Midbrain (tissue), 1 donor: ENCODE data around the gene PRR15L.
"Not testable (repeated sequence)": the region's sequence is repeated elsewhere in the genome, so short reads cannot be mapped to it uniquely, and the experiment has no call there.

ENCODE experiments used
- DNase-seq: peaks from one replicate; lab custom pipeline; 2025; lab: John Stamatoyannopoulos, UW

Gene PRR15L

DNA sequence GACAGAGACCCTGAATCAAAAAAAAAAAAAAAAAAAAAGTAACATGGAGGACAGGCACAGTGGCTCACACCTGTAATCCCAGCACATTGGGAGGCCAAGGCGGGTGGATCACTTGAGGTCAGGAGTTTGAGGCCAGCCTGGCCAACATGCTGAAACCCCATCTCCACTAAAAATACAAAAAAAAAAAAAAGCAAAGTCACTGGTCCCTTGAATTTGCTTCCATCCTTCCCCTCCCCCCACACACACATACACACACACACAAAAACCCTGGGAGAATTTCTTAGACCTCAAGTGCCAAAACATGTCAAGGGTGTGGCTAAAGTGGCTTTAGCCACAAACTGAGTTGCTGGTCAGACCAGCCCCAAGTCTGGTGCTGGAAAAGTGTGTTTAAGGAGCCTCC lies 30.8 kb upstream of the PRR15L start:
- not testable (repeated sequence) for DNase-seq

DNA sequence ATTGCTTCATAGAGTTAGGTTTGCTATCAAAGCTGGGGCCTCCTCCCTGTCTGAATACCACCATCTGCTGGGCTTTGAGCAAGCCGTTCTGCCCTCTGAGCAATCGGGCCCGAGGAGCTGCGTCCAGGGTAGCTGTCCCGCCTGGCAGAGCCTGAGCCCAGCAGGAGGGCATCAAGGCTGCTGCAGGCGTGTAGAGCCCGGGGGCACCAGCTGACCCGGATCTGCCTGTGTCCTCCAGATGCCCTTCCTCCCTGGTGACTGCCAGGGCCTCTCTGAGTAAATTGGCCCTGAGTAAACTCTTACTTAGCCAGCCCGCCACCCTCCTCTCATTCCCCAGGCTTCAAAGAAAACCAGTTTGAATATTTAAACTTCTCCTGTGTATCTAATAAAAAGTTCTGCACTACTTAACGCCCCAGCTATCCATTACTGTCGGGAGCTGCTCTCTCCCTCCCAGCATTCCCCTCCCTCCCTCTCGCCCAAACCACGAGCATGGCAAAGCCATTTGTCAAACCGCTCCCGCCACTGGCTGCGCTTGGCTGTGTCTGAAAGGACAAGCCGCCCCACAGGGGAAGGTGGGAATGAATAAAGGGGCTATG lies 29.7 kb upstream of the PRR15L start:
- no peak for DNase-seq

DNA sequence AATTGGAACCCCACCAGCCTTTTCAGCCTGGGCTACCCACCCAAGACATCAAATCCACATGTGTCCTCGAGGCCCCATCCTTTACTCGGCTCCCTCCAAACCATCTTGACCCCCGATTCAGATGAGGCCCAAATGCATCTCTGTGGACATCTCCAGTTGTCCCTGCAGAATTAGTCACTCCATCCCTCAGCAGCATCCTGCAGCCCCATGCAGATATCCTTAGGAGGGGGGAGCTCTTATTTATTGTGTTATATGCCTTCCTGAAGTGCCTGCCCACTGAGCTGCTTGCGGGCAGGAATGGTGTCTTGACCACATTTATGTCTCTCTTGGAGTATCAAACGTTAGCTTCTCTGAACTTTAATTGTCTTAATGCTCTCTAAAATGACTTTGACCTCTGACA lies 28.8 kb upstream of the PRR15L start:
- DNase-seq = no peak

DNA sequence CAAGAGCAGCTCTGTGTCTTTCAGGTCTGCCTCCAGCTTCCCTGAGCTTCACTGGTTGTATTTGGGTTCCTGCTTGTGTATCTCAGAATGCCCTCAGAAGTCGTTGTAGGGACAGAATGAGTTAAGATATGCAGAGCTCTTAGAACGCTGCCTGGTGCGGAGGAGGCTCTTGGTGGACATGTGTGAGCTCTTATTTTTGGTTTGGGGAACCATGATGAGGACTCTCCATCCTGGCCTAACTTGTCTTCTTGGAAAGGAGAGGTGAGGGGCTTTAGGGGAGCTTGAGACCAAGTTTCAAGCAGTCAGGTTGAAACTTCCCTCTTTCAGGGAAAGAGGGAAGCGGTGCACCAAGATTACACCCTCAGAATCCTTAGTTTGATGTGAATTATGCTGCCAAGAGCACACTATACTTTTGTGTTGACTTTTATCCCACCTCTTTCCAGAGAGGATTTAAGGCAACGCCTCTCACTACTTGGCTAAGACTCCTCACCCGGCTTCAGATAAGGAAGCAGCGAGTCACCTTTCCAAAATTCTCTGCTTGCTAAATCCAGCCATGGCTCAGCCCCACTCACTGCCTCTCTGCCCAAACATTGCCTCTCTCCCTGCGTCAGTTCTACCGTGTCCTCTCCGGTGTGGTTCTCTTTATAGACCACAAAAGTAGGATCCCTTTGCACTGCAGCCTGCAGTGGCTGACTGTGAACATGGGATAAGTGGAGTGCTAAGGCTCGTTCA lies 26.0 kb upstream of the PRR15L start:
- no peak for DNase-seq

DNA sequence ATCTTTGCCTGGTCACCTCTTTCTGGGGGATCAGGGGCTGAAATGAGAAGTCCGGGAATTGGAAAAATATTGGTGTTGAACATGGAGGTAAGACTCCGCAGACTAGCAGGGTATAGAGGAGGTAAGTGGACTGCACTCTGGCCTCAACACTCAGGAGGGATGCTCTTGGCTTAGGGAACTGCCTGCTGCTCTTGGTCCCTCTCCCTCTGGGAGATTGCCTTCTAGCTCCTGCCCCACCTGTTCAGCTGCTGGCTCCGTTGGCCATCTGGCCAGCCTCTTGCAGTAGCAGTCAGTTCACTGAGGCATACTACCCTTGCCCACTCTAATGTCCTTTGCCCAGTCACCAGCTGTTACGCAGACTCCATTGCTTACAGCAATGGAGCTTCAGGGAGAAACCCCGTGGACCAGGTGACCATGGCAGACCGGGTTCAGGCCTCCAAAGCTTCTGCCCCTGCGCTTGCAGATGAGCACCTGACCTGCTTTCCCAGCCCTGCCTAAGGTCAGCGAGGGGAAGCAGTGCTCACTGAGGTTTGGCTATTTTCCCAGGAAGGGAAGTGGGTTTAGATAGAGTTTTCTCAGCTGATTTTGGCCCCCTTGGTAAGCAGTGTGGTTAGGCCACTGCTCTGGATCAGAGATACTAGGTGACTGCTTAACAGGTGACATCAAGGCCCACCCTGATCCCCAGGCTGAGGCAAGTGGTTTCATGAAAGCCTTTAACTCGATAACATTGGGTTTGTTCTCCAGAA lies 25.1 kb upstream of the PRR15L start:
- no peak for DNase-seq

DNA sequence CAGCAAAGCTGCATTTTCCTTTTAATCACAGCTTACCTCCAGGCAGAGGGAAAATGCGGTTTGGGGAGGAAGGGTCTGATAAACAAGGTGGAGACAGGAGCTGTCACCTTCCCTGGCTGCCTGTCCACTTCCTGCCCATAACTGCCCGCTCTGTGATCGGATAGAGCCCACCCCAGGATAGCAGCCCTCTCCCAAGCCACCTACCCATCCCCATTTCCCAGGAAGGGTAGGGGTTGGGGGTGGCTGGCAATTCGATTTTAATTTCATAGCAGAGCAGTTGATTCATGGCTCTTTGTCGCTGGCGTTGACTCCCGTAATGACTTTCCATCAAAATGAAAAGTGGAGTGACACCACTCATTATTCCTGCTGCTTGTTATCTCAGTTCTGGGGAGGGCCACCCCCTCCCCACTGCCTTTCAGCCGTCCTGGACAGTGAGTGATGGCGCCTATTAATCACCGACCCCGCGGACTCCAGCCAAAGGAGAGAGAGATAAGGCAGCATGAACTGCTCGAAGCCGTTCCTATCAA lies 24.5 kb upstream of the PRR15L start:
- no peak for DNase-seq

DNA sequence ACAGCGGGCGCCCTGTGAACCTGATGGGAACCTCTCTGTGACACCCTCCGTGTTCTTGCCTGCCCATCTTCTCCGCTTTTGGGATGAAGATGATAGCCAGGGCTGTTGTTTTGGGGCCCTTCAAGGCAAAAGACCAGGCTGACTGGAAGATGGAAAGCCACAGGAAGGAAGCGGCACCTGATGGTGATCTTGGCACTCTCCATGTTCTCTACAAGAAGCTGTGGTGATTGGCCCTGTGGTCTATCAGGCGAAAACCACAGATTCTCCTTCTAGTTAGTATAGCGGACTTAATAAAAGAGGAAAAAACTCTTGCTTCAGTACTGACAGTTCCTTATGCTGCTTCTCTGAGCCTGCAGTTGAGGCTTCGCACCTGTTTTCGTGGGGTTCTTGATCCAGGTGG lies 23.8 kb upstream of the PRR15L start:
- no peak for DNase-seq

DNA sequence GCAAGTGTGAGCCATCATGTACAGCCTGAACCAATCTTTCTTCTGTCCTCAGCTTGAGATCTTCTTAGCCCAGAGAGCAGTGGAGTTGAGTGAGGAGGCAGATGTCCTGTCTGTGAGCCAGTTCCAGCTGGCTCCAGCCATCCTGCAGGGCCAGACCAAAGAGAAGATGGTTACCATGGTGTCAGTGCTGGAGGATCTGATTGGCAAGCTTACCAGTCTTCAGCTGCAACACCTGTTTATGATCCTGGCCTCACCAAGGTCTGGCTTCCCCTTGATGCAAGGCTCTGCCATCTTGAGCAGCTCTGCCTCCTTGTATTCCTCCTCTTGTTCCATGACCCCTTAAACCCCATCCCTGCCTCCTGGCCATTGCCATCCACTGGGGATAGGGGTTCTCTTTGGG lies 22.9 kb upstream of the PRR15L start:
- DNase-seq = no peak

DNA sequence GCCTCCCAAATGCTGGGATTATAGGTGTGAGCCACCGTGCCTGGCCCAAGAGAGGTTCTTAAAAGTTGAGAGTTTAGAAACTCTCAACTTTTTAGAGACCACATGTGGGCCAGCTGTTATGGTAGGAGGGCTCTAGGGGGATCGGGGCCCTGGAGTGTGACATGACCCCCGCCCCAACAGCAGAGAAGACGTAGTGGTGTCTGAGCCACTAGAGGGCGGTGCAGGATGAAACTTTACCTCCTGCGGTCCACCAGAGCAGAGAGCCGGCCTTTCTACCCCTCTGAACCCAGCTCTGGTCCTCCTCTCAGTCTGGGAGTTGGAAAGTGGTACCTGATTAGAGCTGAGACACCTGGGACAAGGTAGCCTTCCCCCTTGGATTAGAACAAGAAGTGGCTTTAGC lies 20.6 kb upstream of the PRR15L start:
- DNase-seq = peak; percentile 60

DNA sequence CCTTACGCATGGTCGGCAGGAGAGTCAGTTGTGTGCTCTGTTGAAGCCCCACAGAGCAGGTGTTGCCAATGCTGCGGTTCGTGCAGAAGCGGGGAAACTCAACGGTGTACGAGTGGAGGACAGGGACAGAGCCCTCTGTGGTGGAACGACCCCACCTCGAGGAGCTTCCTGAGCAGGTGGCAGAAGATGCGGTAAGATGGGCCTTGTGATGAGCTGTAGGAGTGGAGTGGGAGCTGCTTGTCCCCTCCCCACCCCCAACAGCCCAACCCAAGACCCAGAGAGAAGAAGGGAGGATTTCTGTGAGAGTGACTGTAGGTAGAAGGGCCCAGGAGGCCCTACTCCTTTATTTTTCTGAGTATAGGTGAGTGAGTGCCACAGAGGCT lies 18.1 kb upstream of the PRR15L start:
- no peak for DNase-seq

DNA sequence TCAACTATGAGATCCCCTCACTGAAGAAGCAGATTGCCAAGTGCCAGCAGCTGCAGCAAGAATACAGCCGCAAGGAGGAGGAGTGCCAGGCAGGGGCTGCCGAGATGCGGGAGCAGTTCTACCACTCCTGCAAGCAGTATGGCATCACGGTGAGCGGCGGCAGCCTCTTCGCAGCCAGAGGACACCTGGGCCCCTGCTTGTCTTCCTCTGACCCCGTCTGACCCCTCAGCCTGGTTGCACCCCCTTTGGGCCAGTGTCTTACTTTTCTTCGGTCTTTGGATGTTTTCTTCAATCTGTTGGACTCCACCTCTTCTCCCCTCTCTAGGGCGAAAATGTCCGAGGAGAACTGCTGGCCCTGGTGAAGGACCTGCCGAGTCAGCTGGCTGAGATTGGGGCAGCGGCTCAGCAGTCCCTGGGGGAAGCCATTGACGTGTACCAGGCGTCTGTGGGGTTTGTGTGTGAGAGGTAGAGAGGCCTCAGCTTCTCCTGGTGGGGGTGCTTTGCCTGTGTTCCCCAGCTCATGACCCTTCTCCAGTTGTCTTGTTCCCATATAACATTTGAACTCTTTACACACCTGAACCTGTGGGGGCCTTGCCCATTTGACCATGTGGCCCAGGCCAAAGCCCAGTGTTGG lies 17.6 kb upstream of the PRR15L start:
- no peak for DNase-seq

DNA sequence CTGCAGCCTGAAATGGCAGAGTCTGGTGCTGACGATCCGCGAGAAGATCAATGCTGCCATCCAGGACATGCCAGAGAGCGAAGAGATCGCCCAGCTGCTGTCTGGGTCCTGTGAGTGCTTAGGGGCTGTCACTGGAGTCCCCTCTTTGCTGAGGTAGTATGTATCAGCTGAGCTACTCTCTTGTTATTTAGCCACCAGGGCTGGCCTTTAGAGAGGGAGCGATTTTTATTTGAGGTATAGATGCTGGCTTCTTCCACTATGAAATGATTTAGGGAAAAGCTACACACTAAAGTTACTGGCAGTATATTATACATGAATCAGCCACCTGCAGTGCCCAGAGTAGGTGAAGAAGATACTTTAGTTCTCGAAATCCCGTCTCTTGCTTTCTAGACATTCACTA lies 15.9 kb upstream of the PRR15L start:
- no peak for DNase-seq

DNA sequence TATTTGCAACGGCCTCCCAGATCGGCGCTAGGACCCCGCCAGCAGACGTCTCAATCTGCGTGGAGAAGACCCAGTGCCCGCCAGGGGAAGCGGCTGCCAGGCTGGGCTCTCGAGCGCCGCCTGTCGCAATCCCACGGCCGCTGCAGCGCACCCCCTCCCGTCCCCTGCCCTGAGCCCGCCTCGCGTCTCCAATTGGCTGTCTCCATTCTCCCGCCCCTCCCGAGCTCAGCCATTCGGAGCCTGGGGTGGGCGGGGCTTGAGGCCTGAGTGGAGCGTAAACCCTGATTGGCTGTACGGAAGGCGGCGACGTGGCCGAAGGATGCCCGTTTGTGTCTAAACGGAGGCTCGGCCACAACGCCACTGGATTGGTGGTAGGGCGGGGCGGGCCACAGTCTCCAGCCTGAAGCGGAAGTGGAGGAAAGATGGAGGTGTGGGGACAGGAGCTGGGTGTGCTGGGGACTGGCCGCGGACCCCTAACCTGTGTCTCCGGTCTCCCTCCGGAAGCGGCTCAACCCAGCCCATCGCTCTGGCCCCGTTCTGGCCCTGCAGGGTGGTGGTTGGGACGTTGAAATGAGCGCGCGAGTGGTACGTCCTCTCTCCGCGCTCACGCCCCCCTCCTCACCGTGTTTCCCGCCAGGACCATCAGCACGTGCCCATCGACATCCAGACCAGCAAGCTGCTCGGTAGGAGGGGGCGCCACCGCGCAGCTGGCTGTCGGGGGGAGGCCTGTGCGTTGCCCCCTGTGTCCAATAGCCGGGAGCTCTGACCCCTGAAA lies 13.2 kb upstream of the PRR15L start, which contains the start of gene CDK5RAP3:
Gene CDK5RAP3 (plus strand): TSS at position 389 of the 775 bp plus-strand sequence. CDS start 34 bp downstream, at position 423.
- peak; percentile 99 for DNase-seq

DNA sequence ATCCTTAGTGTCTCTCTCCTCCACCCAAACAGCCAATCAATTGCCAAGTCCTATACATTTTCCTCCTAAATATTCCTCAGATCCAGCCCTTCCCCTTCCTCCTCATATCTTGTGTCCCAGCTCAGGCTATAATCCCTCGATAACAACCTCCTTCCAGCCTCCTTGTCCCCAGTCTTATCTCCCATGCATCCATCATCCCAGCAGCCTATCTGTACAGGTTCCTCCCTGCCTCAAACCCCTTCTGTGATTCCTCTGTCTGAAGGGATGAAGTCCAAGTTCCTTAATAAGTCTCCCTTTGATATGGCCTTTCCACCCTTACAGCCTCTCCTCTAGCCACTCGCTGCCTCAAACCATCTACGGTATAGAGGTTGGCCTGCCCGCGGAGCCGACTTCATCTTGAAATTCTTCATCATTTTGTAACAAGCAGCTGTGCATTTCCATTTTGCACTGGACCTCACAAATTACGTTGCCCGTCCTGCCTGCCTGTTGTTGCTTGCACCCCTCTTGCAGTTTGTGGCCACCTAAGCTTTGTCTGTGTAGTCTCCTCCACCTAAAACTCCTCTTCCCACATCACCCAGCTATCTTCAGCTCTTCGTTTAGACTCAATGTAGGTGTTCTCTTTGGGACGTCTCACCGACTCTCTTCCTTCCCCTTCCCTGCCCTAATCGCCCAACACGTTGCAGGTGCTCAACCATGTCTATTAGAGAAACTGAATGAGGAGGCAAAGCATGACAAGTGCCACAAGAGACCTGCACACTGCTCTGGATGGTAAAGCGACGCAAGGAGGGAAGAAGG lies 12.4 kb upstream of the PRR15L start:
- DNase-seq = no peak

DNA sequence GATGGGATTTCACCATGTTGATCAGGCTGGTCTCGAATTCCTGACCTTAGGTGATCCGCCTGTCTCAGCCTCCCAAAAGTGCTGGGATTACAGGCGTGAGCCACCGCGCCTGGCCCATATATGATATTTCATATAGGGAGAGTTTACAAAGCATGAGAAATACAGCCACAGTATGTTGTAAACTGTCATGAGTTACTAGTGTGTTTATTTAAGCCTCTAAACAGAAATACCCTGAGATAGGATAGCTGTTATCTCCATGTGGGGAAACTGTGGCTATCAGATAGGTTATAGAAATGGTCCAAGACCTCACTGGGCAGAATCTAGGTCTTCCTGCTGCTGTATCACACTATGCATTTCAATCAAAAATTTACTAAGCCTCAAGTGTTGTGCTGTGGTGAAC lies 11.2 kb upstream of the PRR15L start:
- DNase-seq = no peak

DNA sequence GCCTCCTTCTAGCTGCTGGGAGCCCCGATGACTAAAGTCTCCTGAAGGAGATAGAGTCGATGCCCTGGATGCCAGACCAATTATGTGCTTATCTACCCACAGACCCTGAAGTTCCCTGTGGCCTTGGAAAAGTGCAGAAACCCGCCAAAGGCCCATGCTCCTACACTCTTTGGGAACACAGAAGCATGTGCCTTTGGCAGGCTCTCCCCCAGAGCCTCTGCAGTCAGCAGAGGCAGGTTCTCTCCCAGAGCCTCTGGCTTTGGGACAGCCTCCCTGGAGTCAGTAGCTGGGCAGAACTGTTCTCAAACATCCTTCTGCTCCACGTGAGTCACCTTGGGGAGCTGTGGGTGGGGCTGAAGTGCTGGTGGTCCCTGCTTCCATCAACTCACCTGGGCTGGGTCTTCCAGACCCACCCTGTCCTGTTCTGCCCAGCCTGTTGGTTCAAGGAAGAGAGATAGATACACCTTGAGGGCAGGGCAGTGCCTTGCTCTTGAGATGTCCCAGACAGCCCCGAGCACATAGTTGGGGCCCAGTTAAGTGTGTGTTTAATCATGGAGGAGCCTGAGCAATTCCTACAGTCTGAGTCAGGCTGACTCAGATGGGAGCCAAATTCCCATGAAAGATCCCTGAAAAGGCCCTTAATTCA lies 10.0 kb upstream of the PRR15L start:
- no peak for DNase-seq

DNA sequence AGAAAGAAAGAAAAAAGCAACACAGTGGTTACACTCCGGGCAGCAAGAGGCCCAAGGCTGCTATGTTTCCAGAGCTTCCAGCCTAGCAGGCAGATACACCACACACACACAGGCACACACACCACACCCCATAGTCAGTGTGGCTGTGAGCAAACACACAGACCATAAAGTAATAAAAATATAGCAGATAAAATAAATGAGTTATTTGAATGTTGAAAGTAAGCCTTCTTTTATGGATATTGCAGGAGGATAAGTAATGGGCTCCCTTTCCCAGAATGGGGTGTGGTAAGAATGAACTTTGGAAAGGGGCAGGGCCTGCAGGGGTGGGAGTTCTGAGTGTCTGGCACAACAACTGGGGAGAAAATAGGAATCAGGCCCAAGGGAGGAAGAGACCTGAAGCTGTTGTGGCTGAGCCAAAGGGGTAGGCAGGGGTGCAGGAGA lies 8.4 kb upstream of the PRR15L start:
- DNase-seq = no peak

DNA sequence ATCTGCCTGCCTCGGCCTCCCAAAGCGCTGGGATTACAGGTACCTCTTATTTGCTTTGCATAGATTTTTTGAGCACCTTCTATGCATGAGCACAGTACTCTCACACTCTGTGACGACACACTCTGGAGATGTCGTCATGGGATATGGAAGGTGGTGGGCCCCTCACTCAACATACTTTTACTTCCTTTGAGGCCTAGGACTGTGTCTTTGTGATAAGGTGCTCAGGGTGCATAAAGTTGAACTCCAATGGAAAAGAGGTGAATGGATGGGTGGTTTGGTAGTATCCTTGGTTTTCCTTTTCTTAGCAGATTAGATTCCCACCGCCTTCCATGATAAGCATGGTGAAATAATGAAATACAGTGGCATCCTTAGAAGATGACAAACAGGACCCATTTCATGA lies 7.2 kb upstream of the PRR15L start:
- DNase-seq = no peak

DNA sequence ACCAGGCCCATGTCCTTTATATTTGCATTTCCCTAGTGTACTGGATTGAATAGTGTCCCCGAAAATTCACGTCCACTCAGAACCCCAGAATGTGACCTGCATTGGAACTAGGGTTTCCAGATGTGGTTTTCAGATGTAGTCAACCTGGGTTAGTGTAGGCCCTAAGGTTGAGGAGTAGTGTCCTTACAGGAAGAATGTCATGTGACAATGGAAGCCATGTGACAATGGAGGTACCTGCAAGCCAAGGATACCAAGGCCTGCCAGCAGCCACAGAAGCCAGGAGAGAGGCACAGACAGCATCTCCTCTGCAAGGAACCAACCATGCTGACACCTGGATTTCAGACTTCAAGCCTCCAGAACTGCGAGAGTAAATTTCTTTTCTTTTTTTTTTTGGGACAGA lies 5.2 kb upstream of the PRR15L start:
- no peak for DNase-seq

DNA sequence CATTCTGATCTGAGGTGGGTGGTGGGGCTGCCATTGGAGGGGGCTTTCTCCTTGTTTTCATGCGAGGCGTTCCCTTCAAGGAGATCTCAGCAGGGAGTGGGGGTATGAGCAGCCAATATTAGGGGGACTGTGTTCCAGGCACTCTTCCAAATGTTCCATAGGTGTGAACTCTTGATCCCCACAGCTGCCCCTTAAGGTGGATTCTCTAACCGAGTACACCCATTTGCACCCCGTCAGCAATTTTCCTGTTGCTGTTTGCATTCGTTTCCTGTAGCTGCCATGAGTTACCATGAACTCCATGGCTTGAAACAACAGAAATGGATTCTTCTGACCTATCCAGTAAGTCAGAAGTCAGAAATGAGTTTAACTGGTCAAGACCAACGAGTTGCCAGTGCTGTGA lies 3.7 kb upstream of the PRR15L start:
- DNase-seq = no peak
